ENCODE results near the gene PRND.
A peak's percentile ranks its signal among the peaks of the same experiment; 100 is the strongest.
"Not testable (repeated sequence)": the region's sequence is repeated elsewhere in the genome, so short reads cannot be mapped to it uniquely, and the experiment has no call there.

The PRND gene

GRCh38 chr20:4721719-4722118 is at the start of gene PRND:
PRND (plus strand) TSS chr20:4721909; CDS start chr20:4724552, 2,643 bp downstream.
- DNase-seq (ENCODE audit: low read depth) = no peak

- no peak for DNase-seq (ENCODE audit: low read depth)
Observed at GRCh38 chr20:4672948-4673347, 48.8 kb upstream of the PRND start.

- no peak for DNase-seq (ENCODE audit: low read depth)
Observed at GRCh38 chr20:4673371-4674001, 48.2 kb upstream of the PRND start.

- DNase-seq (ENCODE audit: low read depth) = no peak
Observed at GRCh38 chr20:4674672-4675071, 47.0 kb upstream of the PRND start.

DNA sequence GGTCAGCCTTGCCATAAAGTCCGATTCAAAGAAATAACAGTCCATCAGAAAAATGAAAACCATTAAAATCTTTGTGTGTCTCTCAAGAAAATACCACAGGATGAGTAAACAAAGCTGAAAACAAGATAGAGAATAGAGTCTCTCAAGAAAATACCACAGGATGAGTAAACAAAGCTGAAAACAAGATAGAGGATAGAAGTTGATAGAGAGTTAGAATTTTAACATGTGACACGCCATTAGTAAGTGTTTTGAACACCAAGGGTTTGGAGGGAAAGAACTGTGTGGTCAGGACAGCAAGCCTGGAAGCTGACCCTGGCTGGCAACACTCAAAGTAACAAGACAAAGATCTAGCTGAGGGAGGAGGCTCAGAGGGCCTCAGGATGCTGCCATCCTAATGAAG is 43.9 kb upstream of the PRND start:
- peak; percentile 31 for DNase-seq (ENCODE audit: low read depth)

DNA sequence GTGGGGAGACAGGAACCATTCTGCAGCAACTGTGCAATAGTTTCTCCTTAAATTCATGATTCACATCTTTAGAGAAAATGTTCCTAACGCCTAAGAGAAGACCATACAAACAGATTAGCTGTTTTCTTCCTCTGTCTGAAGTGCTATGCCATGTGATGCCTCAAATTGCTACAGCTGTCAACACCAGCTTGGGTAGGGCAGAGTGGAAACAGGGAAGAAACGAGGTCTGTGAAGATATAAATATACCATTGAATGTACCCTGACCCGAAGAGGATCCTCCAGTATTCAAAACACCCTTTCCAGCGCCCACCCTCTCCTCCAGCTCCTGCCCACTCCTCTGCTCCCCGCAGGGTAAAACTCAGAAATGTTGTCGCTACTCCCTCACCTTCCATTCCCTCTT is 40.3 kb upstream of the PRND start:
- no peak for DNase-seq (ENCODE audit: low read depth)

- peak; percentile 65 for DNase-seq (ENCODE audit: low read depth)
Observed at GRCh38 chr20:4681991-4682401, 39.7 kb upstream of the PRND start.

DNA sequence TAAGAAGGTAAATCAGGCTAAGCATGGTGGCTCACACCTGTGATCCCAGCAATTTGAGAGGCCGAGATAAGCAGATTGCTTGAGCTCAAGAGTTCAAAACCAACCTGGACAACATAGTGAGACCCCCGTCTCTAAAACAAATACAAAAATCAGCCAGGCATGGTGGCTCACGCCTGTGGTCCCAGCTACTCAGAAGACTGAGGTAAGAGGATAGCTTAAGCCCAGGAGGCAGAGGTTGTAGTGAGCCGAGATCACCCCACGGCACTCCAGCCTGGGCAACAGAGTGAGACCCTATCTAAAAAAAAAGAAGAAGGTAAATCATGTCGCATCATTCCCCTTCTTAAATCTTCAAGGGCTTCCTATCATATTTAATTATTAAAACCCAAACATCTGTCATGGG is 39.0 kb upstream of the PRND start:
- no peak for DNase-seq (ENCODE audit: low read depth)

- DNase-seq (ENCODE audit: low read depth) = no peak
Observed at GRCh38 chr20:4683261-4683660, 38.4 kb upstream of the PRND start.

- DNase-seq (ENCODE audit: low read depth) = peak; percentile 85
Observed at GRCh38 chr20:4684837-4685413, 36.8 kb upstream of the PRND start.

DNA sequence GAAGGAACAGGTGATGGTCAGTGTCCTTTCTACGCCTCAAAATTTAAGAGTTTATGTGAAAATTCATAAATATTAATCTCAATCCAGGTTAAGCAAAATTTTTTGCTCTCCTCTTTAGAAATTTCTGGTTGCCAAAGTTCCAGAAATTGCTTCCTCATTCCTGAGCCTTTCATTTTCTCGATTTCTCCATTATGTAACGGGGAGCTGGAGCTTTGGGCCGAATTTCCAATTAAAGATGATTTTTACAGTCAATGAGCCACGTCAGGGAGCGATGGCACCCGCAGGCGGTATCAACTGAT is 35.8 kb upstream of the PRND start:
- no peak for DNase-seq (ENCODE audit: low read depth)

GRCh38 chr20:4688305-4688704 is 33.4 kb upstream of the PRND start:
- no peak for DNase-seq (ENCODE audit: low read depth)

- DNase-seq (ENCODE audit: low read depth) = no peak
Observed at GRCh38 chr20:4689220-4689619, 32.5 kb upstream of the PRND start.

GRCh38 chr20:4691753-4692152 is 30.0 kb upstream of the PRND start:
- DNase-seq (ENCODE audit: low read depth) = no peak

DNA sequence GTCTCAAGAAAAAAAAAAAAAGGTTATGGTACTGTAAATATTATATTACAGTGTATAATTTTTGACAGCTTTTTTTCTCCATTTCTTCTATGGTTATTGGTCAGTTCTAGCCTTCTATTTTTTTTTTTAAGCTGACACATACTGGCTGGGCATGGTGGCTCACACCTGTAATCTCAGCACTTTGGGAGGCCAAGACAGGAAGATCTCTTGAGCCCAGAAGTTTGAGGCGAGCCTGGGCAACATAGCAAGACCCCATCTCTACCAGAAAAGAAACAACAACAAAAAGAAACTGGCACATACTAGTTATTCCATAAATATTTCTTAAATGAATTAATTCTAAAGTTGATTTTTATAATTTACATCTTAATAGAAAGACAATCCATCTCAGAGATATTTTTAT is 27.6 kb upstream of the PRND start:
- DNase-seq (ENCODE audit: low read depth) = no peak

DNA sequence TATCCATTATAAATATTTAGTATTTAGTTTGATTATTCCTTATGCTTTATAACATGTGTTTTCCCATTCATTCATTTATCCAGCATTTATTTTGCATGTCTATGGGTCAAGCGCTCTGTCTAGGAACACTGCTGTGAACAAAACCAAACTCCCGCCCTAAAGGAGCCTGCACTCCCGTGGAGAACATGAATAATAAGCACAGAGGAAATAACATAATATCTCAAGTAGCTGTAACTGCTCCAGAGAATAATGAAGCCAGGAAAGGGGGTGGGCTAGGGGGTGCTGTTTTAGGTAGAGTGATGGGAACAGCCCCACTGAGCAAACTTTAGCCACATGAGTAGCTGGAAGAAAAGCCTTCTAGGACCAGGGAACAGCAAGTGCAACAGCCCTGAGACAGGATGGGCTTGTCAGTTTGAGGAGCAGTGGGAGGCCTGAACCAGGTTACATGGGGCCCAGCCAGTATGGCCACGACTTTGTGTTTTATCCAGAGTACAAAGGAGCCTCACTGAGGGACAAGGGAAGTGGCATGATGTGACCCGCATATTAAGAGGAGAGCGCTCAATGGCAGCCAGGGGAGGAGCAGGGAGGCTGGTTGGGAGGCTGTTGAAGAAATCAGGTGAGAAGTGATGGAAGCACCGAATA is 24.4 kb upstream of the PRND start:
- no peak for DNase-seq (ENCODE audit: low read depth)

DNA sequence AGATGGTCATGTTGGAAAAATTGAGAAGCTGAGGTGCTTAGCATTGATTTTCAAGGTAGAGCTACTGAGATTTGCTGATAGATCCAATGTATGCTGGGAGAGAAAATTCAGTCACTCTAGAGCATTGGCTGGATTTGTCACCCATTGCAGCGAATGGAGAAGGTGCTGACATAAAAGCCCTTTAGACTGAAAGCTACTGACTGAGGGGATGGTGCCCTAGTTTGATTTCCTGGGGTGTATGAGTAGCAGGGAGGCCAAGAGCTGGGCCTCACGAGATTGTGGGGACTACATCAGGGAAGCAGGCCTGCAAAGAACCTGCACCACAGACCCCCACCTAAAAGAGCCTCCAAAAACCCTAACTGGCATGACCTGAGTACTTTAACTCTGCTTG is 23.9 kb upstream of the PRND start:
- no peak for DNase-seq (ENCODE audit: low read depth)

- DNase-seq (ENCODE audit: low read depth) = no peak
Observed at GRCh38 chr20:4699216-4699615, 22.5 kb upstream of the PRND start.

DNA sequence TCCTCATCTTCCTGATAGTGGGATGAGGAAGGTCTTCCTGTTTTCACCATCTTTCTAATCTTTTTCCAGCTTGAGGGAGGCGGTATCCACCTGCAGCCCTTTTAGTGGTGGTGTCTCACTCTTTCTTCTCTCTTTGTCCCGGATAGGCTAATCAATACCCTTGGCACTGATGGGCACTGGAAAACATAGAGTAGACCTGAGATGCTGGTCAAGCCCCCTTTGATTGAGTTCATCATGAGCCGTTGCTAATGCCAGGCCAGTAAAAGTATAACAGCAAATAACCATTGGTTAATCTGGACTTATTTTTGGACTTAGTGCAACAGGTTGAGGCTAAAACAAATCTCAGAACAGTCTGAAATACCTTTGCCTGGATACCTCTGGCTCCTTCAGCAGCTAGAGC is 21.8 kb upstream of the PRND start:
- DNase-seq (ENCODE audit: low read depth) = no peak

- peak; percentile 30 for DNase-seq (ENCODE audit: low read depth)
Observed at GRCh38 chr20:4702562-4703280, 19.0 kb upstream of the PRND start.

DNA sequence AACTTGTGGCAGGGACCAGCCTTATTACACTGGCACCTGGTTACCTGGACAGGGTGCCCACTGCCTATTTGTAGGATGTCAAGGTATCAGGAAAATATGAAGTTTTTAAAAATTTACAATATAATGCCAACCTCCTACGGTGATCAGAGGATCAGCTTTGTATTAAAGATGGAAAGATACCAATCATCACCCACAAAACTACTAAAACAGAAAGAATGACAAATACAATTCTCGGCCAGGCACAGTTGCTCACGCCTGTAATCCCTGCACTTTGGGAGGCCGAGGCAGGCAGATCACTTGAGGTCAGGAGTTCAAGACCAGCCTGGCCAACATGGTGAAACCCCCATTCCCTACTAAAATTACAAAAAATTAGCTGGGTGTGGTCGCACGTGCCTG is 18.4 kb upstream of the PRND start:
- DNase-seq (ENCODE audit: low read depth) = no peak

GRCh38 chr20:4706941-4707340 is 14.8 kb upstream of the PRND start:
- not testable (repeated sequence) for DNase-seq (ENCODE audit: low read depth)

DNA sequence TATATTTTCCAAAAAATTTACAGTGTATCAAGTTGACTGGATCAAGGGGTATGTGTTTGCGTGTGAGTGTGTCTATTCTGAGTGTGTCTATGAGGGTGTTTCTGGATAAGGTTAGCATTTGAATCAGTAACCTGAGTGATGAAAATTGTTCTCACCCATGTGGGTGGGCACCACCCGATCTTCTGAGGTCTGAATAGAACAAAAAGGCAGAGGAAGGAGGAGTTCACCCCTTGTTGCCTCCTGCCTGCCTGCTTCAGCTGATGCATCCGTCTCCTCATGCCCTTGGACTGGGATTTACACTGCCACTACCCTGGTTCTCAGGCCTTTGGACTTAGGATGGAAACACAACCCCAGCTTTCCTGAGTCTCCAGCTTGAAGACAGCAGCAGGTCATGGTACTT is 13.7 kb upstream of the PRND start:
- no peak for DNase-seq (ENCODE audit: low read depth)

All from ELR (cell line).